Upper lobe of left lung (tissue), 6 donors: ENCODE results near the gene TBX15. TPM values are rescaled to one million over a fixed set of nuclear protein-coding genes. Genes with fewer than 3 reads are reported as not detected.
A peak's percentile ranks its signal among the peaks of the same experiment; 100 is the strongest.

ENCODE experiments used
- ATAC-seq, 2 donors: fragments of 200-7000 bp; cut with Tn5 transposase; one replicate each; pipeline ENCODE4 v1.9.1; 2022; ENCODE audit warnings: mild to moderate bottlenecking in 2 of 2, moderate library complexity in 2 of 2; ENCODE audit not compliant: low FRiP score in 2 of 2
- DNase-seq, 2 donors: peaks; one replicate each; pipeline ENCODE4 v3.0.0-alpha.2; 2019 to 2020
- H3K27ac ChIP-seq, 4 donors: fragments of 200-600 bp; sonication (generic); one replicate each; pipeline ENCODE4 v1.5.1; 2016 to 2019
- H3K27me3 ChIP-seq, 4 donors: fragments of 200-600 bp; sonication (generic); one replicate each; pipeline ENCODE4 v1.5.1; 2017 to 2019
- H3K36me3 ChIP-seq, 4 donors: fragments of 200-600 bp; sonication (generic); one replicate each; pipeline ENCODE4 v1.5.1; 2016 to 2019
- H3K4me1 ChIP-seq, 4 donors: fragments of 200-600 bp; sonication (generic); one replicate each; pipeline ENCODE4 v1.5.1; 2018 to 2019
- H3K4me3 ChIP-seq, 4 donors: fragments of 200-600 bp; sonication (generic); one replicate each; pipeline ENCODE4 v1.5.1; 2017 to 2019; ENCODE audit warnings: mild to moderate bottlenecking in 2 of 4, moderate library complexity in 1 of 4
- H3K9me3 ChIP-seq, 4 donors: fragments of 200-600 bp; sonication (generic); one replicate each; pipeline ENCODE4 v1.5.1; 2018 to 2019
- EP300 ChIP-seq, 4 donors: sonication (generic); formaldehyde crosslinking; IDR thresholded peaks; one replicate each; pipeline ENCODE4 v1.5.1; 2017; ENCODE audit warnings: antibody characterized with exemption in 4 of 4, control low read depth in 2 of 4
- POLR2A ChIP-seq, 4 donors: fragments of 450-650 bp; IDR thresholded peaks; one replicate each; pipeline ENCODE4 v1.5.1; 2016 to 2017; ENCODE audit warnings: antibody characterized with exemption in 4 of 4, mild to moderate bottlenecking in 2 of 4
- POLR2AphosphoS5 ChIP-seq, 2 donors: sonication (generic); formaldehyde crosslinking; IDR thresholded peaks; one replicate each; pipeline ENCODE4 v1.5.1; 2017; ENCODE audit warnings: antibody characterized with exemption in 2 of 2
- WGBS, 2 donors: methylation state at CpG; one replicate each; pipeline ENCODE4 v1.1.5; 2017 to 2018; 5-methylcytosine and 5-hydroxymethylcytosine counted together
- total RNA-seq, 6 donors: library from RNA; depleted of rRNA in 4 of 6; stranded (reverse); fragments of >200 nt in 4 of 6; gene quantifications; one replicate each; pipeline versions ENCODE4 v1.1.0 to v1.2.1, GENCODE V29; 2016 to 2021
- TF ChIP-seq, protein P1 (sequence below), 6 experiments: fragments of 450-650 bp in 4 of 6; fragments of 200-600 bp in 2 of 6; sonication (generic) in 2 of 6; IDR thresholded peaks; one replicate each; pipeline ENCODE4 v1.5.1; 2016 to 2019; ENCODE audit warnings: antibody characterized with exemption in 6 of 6
- donor health status: DM: no; HTN: no; CAD: no; lungs with moderate emphysema.
- donor health status: DM: no; HTN: yes; CAD: no; lungs with severe emphysema.

The TBX15 gene
- total RNA-seq, 6 donors from 2014 or later = 0.13 to 1.2 (median 0.39) TPM; not detected in 1

DNA sequence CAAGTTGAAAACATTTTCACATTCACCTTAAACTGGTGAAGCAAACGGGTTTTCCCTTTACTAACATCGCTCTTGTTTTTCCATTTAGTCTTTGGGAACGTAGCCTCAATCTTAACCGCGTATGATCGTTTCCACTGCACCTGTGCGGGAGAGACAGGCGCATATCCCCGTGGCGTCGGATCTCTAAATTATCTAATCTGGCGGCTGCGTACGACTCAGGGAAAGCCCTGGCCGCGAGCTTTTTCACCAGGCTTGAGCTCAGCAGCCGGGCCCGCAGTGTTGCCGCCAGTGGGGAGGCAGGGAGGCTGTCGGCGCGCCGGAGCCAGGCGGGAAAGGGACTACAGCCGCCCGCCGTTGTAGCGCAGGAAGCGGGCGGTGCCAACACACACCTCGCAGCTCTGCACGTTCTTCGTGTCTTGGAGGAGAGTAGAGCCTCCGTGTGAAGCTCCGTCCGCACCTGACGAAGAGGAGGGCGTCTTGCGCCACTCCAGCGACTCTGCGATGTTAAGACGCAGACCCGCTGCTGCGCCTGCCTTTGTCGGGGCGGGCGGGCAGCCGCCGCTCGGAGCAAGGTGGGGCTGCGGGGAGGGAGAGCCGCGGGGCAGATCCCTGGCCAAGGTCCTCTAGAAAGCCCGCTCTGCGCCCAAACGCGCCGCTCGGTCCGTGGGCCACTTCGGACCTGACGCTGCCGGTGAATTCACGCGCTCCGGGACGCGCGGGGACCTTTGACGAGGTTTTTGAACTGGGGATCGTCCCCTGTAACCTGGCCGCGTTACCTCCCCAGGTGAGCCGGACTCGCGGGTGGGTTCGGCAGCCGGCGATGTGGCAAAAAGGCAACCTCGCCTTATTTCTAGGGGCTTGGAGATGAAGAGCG, 18.5 kb upstream of the TBX15 start:
- ATAC-seq (peak in 1 of 2 donors; percentile 23), DNase-seq (peak in 1 of 2 donors; percentile 82)
- WGBS, 2 donors = 4 to 6% methylated on average over 13 to 50 of the region's 81 CpGs
- Histone ChIP-seq H3K36me3 (no peaks in the 10 kb centered on the region), H3K27me3 (peaks cover 0 to 46% (median 20%) of the 10 kb centered on the region in 4 donors), H3K4me1 (peaks cover 23 to 38% (median 27%) of the 10 kb centered on the region in 4 donors), H3K27ac (no peak overlapping the region), H3K9me3 (no peaks in the 10 kb centered on the region), H3K4me3 (no peak overlapping the region)
- no peak for TF ChIP-seq POLR2AphosphoS5 (IDR thresholded peaks at IDR 0.05)
- no peak for TF ChIP-seq POLR2A (IDR thresholded peaks at IDR 0.05)
- no peak for TF ChIP-seq EP300 (IDR thresholded peaks at IDR 0.05)
- TF ChIP-seq, protein P1, sequence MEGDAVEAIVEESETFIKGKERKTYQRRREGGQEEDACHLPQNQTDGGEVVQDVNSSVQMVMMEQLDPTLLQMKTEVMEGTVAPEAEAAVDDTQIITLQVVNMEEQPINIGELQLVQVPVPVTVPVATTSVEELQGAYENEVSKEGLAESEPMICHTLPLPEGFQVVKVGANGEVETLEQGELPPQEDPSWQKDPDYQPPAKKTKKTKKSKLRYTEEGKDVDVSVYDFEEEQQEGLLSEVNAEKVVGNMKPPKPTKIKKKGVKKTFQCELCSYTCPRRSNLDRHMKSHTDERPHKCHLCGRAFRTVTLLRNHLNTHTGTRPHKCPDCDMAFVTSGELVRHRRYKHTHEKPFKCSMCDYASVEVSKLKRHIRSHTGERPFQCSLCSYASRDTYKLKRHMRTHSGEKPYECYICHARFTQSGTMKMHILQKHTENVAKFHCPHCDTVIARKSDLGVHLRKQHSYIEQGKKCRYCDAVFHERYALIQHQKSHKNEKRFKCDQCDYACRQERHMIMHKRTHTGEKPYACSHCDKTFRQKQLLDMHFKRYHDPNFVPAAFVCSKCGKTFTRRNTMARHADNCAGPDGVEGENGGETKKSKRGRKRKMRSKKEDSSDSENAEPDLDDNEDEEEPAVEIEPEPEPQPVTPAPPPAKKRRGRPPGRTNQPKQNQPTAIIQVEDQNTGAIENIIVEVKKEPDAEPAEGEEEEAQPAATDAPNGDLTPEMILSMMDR (IDR thresholded peaks at IDR 0.05) = no peak

DNA sequence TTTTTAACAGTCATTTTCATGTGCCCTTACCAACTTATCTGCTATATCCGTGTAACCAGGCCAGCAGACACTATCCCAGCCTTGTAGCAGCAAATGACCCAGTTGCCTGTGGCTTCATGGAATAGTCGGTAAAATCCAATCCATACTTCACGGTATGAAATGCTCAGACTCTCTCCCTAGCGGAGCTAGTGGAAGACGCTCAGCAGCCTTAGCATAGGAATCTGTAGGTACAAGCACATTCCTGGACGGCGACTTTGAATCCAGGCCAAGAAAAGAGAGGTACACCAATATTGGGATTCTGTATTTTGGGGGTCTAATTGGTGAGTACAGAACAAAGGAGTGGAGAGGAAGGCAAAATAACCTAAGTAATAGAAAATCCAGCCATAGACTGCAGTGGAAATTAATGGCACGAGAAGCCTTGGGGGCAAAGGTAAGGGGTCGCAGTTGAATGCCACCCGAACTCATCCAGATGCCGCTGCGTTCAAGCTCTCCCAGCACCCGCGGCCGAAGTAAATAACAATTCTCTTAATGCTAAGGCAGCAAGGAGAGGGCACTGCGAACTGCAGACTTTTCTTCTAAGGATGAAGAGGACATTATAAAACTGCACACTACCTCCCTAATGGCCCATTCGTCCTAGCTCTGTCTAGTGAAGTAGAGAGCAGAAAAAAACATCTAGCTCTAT, 17.7 kb upstream of the TBX15 start:
- H3K9me3 ChIP-seq = no peaks in the 10 kb centered on the region
- no peaks in the 10 kb centered on the region for H3K36me3 ChIP-seq
- TF ChIP-seq POLR2A (IDR thresholded peaks at IDR 0.05) (no peak), POLR2AphosphoS5 (IDR thresholded peaks at IDR 0.05) (no peak), EP300 (IDR thresholded peaks at IDR 0.05) (no peak)
- TF ChIP-seq, protein P1 (IDR thresholded peaks at IDR 0.05) = no peak
- H3K4me1 ChIP-seq = peaks cover 29 to 46% (median 35%) of the 10 kb centered on the region in 4 donors
- no peak overlapping the region for H3K27ac ChIP-seq
- ATAC-seq (no peak), DNase-seq (no peak)
- 12 to 14% methylated on average over 17 of the region's 17 CpGs for WGBS, 2 donors
- peaks cover 0 to 51% (median 26%) of the 10 kb centered on the region in 4 donors for H3K27me3 ChIP-seq
- H3K4me3 ChIP-seq = no peak overlapping the region

DNA sequence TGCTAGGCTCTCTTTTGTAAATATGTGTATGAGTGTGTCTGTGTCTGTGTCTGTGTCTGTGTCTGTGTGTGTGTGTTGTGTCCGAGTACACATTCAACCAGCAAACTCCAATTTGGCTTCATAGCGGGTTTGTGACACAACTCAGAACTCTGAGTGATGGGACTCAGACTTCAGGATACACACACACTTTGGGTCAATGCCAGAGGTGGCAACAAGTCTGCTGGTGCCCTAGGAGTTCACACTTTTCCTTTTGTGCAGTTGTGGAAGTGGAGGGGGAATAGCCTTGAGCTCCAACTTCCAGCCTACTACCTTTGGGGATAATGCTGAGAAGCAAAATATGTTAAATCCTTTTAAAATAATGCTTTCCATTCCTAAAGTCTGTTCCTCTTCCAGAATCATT, 16.6 kb upstream of the TBX15 start:
- 35 to 47% methylated on average over 2 of the region's 2 CpGs for WGBS, 2 donors
- Histone ChIP-seq H3K9me3 (no peaks in the 10 kb centered on the region), H3K27me3 (peaks cover 0 to 61% (median 31%) of the 10 kb centered on the region in 4 donors), H3K4me1 (peaks cover 35 to 55% (median 40%) of the 10 kb centered on the region in 4 donors), H3K27ac (no peak overlapping the region), H3K36me3 (no peaks in the 10 kb centered on the region), H3K4me3 (no peak overlapping the region)
- DNase-seq (no peak), ATAC-seq (no peak)
- no peak for TF ChIP-seq POLR2A (IDR thresholded peaks at IDR 0.05)
- no peak for TF ChIP-seq EP300 (IDR thresholded peaks at IDR 0.05)
- TF ChIP-seq POLR2AphosphoS5 (IDR thresholded peaks at IDR 0.05) = no peak

DNA sequence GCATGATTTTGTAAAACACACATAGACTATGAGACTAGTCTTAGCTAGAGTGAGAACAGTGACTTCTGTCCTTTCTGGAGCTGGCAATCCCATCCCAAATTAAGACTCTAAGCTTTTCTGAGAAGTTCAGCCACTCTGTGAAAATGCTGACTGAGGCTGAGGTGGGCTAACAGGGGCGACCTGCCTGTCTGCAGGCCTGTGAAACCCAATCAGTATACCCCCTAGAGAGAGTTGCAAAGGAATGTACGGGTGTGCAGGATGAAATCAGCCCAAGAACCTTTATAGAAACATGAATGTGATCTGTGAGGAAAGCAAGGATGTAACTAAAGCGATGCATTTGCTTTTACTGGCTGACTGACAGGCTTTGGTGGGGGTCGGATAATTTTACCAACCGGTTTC, 16.0 kb upstream of the TBX15 start:
- peaks cover 0 to 68% (median 33%) of the 10 kb centered on the region in 4 donors for H3K27me3 ChIP-seq
- no peak overlapping the region for H3K27ac ChIP-seq
- peaks cover 35 to 61% (median 40%) of the 10 kb centered on the region in 4 donors for H3K4me1 ChIP-seq
- no peak for ATAC-seq
- TF ChIP-seq, protein P1 (IDR thresholded peaks at IDR 0.05) = no peak
- no peak for TF ChIP-seq EP300 (IDR thresholded peaks at IDR 0.05)
- no peak for TF ChIP-seq POLR2A (IDR thresholded peaks at IDR 0.05)
- no peak for TF ChIP-seq POLR2AphosphoS5 (IDR thresholded peaks at IDR 0.05)
- H3K9me3 ChIP-seq = no peaks in the 10 kb centered on the region
- H3K36me3 ChIP-seq = no peaks in the 10 kb centered on the region
- 16 to 40% methylated on average over 5 of the region's 5 CpGs for WGBS, 2 donors
- H3K4me3 ChIP-seq = no peak overlapping the region
- DNase-seq = no peak
